Right lobe of liver (tissue), 4 donors: Measurements from ENCODE around the gene RPGRIP1L.

Source experiments
- CTCF ChIP-seq, 4 donors: fragments of 200-600 bp in 3 of 4; fragments of 450-650 bp in 1 of 4; IDR thresholded peaks; one replicate each; pipeline versions ENCODE4 v1.5.1 to v1.8.0; 2016 to 2022; ENCODE audit warnings: antibody characterized with exemption in 4 of 4, mild to moderate bottlenecking in 2 of 4
- POLR2A ChIP-seq: fragments of 450-650 bp; IDR thresholded peaks from one replicate; pipeline ENCODE4 v1.6.1; 2017; ENCODE audit warnings: antibody characterized with exemption, mild to moderate bottlenecking
- donor health status: DM: no; HTN: no; CAD: no.
- donor health status: DM: no; HTN: no; CAD: no.
- donor health status: DM: no; HTN: yes; CAD: no.

- no peak for TF ChIP-seq CTCF (IDR thresholded peaks at IDR 0.05)
- TF ChIP-seq POLR2A, result no peak
Observed at GRCh38 chr16:53622315-53622714, 81.3 kb downstream of the RPGRIP1L start.
